Fibroblast of the aortic adventitia (primary cell): ENCODE results near the gene GLI1. TPM values are rescaled to one million over a fixed set of nuclear protein-coding genes. Genes with fewer than 3 reads are reported as not detected.

Experiments
- DNase-seq: peaks from one replicate; pipeline ENCODE4 v3.0.0-alpha.2; 2010; ENCODE audit warnings: low read depth
- H3K4me3 ChIP-seq: 2 replicates; pipeline ENCODE4 v1.5.1; 2011; ENCODE audit warnings: low read depth, mild to moderate bottlenecking, control low read depth, low read length, moderate library complexity
- CTCF ChIP-seq: IDR thresholded peaks from 2 replicates; pipeline ENCODE4 v1.5.1; 2011; ENCODE audit warnings: mild to moderate bottlenecking, low read length, control low read depth, inconsistent platforms; ENCODE audit not compliant: insufficient read depth
- total RNA-seq: library from RNA; depleted of rRNA; stranded (reverse); fragments of >200 nt; gene quantifications from 2 replicates; pipeline ENCODE4 v1.2.3, GENCODE V29; 2012; ENCODE audit warnings: low replicate concordance

GLI1 gene
- total RNA-seq, 1 donor = 1.1 TPM

DNA sequence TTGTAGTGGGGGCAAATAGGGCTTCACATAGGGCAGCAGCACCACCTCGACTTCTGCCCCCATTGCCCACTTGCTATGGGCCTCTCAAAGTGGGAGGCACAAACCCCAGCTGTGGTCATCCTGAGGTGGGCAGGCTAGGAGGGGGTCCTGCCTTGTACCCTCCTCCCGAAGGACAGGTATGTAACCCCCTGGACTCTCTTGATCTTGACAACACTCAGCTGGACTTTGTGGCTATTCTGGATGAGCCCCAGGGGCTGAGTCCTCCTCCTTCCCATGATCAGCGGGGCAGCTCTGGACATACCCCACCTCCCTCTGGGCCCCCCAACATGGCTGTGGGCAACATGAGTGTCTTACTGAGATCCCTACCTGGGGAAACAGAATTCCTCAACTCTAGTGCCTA, 12.1 kb downstream of the GLI1 start:
- H3K4me3 ChIP-seq = no peak overlapping the region
- DNase-seq = no peak
- TF ChIP-seq CTCF = no peak

GRCh38 chr12:57472391-57472790, 12.8 kb downstream of the GLI1 start:
- TF ChIP-seq CTCF = no peak
- DNase-seq = no peak
- no peak overlapping the region for H3K4me3 ChIP-seq

DNA sequence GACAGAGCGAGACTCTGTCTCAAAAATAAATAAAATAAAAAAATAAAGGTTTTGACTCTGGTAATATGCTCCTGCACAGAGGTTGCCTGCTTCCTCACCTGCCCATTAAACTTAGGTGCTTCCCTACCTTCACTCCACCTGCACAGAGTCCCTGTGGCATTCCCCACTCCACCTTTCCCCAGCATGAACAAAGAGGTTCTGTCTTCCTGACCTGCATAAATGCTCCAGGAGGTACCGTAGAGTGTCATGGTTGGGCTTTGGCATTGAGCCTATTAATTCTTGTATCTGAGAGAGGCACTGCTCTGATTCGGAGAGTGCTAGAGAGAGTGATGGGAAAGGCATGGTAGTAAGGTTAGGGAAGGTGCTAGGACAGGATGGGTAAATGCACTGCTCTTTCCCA, 13.8 kb downstream of the GLI1 start:
- no peak overlapping the region for H3K4me3 ChIP-seq
- TF ChIP-seq CTCF = no peak
- DNase-seq = no peak

DNA sequence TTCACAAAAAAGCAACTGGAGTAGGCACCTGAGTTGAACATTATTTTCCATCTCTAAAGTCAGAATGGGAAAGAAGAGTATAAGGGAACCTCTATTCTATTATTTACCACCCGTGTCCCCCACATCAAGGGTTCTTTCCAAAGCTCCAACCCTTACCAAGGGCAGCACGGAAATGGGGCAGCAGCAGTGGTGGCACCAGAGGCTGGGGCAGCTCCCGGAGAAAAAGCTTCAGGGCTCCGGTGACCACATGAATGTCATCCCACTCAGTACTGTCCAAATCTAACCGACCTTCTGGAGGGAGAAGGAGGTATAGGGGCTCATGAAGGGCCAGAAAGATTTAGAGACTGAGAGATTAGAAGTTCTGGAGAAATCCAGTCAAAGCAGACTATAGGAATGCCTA, 14.3 kb downstream of the GLI1 start:
- TF ChIP-seq CTCF = no peak
- no peak overlapping the region for H3K4me3 ChIP-seq
- no peak for DNase-seq

DNA sequence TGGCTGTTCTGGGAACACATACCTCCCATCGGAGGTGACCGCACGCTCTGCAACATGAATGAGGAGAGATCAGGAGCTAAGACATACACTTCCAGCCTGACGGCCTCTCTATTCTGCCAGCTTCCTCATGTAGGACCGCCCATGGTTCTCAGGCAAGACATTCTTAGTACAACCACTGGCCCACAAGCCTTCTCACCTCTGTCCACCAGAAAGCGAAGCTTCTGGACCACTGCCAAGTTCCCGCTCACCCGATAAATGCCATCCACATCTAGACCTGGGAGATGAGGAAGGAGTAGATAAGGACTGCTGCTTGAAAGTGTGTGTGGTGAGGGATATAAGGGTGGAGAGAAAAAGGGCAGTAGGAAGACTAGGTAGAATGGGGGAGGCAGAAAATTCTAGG, 14.8 kb downstream of the GLI1 start:
- no peak for DNase-seq
- no peak overlapping the region for H3K4me3 ChIP-seq
- no peak for TF ChIP-seq CTCF

GRCh38 chr12:57474862-57475261, 15.3 kb downstream of the GLI1 start:
- TF ChIP-seq CTCF = no peak
- no peak for DNase-seq

More at GRCh38 chr12:57474862-57475261, 15.3 kb downstream of the GLI1 start:
- H3K4me3 ChIP-seq = no peak overlapping the region
